NCI-H2196 (cell line): Measurements from ENCODE around the gene BANP.
"Not testable (repeated sequence)": the region's sequence is repeated elsewhere in the genome, so short reads cannot be mapped to it uniquely, and the experiment has no call there.

ENCODE experiments used
- DNase-seq: peaks from one replicate; lab custom pipeline; 2025; ENCODE audit not compliant: unreplicated experiment; lab: John Stamatoyannopoulos, UW

Gene BANP

DNA sequence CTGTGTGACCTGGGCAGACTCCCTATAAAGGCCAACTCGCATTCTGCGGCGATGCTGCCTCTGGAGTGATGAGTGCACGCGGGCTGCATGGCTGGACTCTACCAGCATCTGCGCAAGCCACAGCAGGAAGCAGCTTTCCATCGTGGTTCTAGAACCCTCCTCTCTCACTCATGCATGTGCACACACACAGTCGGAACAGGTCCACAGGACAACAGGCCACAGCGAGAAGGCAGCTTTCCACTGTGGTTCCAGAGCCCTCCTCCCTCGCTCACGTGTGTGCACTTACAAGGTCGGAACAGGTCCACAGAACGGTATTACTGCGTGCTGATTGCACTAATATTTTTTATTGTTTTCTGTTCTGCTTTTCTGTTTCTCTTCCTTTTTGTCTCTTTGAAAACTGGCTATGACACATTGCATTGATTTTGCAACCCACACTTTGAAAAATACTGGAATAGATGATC, 92.9 kb downstream of the BANP start:
- DNase-seq: not testable (repeated sequence)

DNA sequence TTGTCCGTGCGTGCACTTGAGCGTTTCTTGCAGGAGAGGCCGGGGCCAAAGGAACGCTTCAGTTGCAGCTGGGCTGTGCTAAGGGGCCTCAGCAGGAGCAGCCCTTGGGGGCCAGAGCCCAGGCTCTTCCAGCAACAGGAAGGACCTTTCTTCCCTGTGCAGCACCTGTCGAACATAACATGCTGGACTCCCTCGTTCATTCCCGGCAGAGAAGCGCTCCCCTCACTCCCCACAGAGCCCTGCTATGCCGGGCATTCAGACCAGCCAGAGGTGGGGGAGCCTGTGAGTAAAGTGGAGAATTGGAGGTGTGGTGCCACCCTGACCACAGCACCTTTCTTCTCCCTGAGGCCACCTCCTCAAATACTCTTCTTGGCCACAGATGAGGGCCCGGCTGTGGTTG, 94.1 kb downstream of the BANP start:
- not testable (repeated sequence) for DNase-seq

DNA sequence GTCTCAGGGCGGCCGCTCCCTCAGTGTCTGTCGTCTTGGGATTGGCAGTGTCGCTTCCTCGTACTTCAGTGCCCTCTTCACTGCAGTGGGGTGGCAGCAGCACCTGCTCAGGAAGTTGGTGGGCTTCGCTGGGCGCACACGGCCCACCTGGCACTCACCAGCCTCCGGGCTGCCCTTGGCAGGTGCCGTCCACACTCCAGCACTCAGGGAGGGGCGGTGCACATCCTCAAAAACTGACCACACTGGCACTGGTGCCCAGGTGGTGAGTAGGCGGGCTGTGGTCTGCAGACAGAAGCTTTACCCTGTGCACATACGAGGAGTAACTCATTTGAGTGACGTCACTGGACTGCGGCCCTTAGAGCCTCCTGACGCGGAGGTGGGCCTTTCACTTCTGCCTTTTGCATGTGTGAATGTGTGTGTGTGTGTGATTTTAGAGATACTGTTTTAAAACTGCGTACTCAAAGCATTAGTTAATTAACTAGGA, 94.6 kb downstream of the BANP start:
- DNase-seq: no peak

DNA sequence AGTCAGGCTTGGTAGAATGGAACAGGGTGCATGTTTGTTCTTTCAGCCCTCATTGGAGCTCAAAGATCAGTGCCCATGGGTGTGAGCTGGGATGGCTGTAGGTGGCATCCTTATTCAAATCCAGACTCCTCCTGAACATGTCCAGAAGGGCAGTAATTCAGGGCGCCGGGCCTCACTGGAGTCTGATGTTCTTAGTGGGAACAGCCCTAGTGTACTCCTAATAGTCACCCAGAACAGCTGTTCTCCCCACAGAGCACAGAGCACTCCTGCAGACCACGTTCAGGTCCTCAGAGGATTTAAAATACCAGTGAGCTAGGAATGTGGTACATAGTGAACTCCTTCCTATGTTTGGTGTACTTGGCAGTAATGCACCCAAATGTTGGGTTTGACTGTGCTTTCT, 96.2 kb downstream of the BANP start:
- DNase-seq: no peak

DNA sequence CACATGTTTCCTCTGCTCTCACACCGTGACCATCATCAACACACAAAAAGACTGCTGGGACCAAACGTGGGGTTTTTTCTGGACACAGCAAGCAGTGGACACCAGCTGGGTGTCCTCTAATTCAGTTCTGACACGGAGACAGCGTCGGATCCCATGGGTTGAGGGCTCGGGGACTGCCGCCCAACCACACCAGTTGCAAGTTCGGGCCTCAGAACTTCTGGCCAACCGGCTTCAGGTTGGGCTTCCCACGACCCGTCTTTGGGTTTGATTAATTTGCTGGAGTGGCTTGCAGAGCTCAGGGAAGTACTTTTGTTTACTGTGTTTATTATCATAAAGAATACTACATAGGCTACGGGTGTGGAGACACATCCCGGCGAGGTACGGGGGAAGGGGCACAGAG, 97.8 kb downstream of the BANP start:
- no peak for DNase-seq

DNA sequence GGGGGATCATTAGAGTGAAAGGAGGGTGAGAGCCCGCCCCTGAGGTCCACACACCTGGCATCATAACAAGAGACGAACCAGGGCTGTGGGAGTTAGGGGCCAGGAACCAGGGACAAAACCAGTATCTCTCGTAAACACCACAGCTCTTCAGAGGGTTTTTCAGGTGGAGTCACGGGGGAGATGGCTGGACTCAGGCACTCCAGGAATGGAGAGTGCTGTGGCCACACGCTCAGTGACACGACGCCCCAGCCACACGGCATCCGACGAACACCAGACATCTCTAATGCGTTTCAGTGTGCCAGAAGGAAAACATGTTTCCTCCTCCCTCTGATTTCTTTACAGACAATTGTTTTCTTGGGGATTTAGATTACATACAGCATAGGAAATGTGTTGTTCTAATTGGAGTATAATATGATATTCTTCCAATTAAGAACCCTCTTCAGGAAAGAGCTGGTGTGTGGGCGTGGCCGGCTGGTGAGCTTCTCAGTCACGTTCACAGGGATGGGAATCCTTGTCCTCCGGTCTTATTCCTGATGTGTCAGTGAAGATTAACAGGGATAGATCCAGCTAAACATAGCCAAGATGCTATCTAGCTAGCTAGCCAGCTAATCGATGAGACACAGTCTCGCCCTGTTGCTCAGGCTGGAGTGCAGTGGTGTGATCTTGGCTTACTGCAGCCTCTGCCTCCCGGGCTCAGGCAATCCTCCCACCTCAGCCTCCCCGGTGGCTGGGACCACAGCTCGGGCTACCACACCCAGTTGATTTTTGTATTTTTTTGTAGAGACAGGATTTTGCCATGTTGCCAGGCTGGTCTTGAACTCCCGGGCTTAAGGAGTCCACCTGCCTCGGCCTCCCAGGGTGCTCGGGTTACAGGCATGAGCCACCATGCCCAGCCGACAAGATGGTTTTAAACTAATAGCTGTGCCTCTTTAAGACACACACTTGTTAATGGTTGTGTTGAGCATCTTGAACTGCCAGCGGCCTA, 98.6 kb downstream of the BANP start:
- DNase-seq: no peak

DNA sequence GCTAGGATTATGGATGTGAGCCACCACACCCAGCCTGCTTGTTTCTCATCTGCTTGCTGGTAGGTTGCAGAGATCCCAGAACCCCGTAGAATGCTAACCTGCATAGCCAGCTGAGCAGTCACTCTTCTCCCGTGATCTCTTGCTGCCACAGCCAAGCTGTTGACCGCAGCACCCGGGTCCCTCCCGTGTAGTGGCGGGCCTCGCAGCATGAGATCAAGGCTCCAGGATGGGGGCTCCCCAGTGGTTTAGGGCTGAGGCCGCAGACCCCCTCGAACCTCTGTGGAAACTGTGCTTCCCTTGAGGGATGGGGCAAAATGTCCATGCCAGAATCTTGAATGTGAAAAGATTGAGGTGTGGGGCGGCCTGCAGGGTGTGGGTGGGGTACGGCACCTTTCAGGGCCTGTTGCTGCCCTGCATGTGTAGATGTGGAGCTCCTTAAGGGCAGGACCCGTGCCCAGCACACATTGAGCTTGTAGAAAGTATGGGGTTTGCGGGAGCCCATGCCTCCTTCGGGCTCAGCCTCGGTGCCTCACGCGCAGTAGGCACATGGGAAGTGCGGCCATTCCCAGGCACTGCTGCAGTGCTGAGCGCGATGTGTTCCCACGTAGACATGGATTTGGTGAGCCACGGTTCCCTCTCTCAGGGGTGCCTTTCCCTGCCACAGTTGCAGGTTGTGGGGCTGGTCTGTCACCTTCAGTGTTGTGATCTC, 99.9 kb downstream of the BANP start:
- no peak for DNase-seq

DNA sequence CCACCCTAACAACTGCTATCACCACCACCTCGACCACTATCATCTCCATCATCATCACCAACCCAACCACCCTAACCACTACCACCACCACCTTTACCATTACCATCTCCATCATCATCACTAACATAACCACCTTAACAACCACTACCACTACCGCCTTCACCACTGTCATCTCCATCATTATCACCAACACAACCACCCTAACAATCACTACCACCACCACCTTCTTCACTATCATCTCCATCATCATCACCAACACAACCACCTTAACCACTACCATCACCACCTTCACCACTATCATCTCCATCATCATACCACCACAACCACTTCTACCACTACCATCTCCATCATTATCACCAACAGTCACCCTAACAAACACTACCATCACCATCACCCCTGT, 101.4 kb downstream of the BANP start:
- DNase-seq: no peak

DNA sequence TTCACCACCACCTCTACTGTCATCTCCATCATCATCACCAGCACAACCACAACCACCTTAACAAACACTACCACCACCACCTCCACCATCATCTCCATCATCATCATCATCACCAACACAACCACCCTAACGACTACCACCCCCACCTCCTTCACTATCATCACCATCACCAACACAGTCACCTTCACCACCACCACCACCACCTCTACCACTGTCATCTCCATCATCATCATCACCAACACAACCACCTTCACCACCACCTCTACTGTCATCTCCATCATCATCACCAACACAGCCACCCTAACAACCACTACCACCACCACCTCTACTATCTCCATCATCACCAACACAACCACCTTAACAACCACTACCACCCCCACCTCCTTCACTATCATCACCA, 102.2 kb downstream of the BANP start:
- not testable (repeated sequence) for DNase-seq

DNA sequence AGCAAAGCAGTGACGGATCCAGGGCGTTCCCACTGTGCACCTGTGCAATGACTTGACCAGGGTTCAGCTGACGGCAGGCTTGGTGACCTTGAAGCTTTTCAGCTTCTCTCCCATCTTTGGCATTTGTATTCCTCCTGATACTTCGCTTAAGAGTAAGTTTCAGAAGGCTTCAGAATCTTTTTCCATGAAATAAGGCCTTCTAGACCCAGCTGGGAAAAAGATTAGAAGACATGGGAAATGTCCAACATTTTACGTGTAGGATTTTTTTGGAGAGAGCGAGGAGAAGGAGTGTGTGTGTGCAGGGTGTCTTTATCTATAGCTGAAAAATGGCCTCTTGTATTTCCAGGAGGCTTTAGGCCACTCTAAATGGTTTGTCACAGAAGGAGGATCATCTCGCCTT, 104.1 kb downstream of the BANP start:
- DNase-seq: no peak

DNA sequence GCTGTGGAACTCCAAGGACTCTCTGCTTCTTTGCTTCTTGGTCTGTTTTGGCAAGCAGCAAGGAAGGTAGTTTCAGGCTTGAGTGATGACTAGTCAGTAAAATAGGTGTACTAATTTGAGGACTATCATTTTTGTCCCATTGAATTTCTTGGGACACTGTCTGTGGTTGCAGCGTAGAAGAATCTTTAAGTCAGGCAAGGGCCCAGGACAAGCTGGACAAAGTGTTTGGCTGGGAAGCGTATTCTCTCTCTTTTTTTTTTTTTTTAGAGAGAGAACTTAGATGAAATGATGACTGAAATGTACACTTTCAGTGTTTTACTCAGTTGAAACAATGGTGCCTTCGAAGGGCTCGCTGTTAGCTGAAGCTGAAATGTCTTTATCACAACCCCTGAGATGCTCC, 105.0 kb downstream of the BANP start:
- DNase-seq: no peak

DNA sequence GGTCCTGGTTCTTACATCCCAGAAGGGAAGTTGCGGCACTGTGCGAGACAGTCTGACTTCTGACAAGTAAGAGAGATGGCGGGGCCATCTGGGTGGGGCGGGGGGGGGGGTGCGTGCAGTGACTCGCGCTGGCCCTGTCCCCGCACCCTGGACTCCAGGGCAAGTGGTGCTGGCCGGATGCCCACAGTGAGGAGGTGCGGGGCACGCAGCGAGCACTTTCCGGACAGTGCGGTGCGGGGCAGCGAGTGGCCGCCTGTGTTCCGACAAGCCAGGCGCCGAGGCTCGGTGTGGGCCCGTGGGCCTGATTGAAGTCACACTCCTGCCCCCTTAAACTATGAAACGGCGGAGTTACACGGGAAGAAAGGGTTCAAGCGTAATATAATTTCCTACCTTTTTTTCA, 106.4 kb downstream of the BANP start:
- no peak for DNase-seq

DNA sequence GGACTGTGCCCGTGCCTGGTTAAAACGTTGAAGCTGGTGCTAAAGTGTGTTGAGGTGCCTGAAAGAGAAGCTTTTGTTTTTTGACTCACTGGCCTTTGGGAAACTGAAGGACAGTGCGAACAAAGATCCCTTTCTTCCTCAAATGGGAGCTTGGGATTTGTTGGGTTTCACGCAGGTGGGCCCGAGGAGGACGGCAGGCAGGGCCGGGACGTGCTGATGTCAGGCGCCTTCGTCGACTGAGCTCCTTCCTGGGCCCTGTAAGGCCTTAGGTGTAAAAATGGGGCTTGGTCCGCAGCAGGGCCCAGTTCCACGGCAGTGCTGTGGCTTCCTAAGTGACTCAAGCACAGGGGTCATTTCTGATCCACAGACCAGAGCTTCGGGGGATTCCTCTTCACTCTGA, 106.9 kb downstream of the BANP start:
- no peak for DNase-seq

DNA sequence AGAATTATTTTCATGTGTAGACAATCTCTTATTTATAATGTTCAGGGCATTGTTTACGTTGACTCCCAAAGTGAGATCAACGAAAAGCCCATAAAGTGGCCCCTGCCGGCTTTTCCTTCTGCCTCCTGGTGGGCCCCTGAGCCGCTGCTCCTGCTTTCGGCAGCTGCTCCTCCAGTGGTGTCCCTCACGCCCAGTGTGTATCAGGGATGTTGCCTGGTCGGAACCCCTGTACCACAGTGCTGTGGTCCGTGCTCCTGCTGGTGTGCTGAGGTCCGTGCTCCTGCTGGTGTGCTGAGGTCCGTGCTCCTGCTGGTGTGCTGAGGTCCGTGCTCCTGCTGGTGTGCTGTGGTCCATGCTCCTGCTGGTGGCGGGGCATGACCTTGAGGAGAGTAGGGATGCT, 107.6 kb downstream of the BANP start:
- no peak for DNase-seq

DNA sequence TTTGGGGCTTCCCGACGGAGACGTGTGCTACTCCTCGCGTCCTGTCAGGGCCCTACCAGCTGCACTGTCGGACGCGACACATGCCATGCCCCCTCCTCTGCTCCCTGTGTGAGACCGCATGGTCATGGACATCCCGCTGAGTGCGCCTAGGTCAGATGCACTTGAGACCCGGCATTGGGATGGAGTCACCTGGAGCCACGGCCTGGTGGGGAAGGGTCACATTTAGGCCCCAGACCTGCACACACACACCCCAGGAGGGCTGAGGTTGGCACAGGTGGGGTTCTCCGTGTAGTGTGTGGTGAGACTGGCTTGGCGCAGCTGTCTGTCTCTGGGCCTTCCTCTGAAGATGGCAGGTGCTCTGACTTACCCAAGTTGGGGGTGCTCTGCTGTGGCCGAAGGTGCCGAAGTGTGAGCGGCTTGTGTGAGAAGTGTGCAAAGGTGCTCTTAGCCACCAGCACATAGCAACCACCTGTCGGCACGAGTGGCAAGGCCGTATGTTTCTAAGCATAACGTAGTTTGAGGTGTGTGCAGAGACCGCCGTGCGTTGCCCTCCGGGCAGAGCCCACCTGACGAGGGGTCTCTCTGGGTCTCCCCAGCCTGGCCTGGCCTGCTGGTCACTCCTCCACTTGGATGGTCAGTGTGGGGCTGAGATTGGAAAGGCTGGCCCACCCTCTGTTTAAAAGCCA, 108.6 kb downstream of the BANP start:
- no peak for DNase-seq

DNA sequence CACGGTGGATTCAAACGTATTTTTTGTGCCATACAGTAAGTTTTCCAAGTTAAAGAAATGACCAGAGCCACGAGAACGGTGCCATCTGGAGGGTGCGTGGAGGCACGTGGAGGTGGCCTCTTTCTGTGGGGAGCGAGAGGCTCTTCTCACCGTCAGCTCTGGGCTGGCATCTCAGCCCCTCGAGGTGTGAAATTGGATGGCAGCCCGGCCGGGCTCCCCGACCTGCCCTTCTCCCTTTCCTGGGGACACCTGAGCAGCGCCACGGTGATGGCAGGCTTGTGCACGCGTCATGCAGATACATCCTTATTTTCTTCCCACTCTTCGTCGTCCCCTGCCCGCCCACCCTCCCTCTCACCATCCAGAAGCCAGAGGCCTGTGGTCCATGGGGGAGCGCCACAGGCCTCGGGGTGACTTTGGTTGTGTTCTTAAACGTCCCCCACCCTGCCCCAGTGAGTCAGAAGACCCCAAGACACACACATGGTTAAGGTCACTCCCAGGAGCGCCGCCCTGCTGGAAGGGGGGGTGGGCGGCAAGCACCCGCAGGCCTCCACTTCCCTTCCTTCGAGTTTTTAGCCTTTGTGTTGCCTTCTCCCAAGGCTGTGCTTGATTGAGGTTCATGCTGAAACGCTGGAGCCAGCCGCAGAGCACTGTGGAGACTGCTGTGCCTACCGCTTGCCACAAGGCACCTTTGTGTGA, 109.4 kb downstream of the BANP start:
- no peak for DNase-seq

DNA sequence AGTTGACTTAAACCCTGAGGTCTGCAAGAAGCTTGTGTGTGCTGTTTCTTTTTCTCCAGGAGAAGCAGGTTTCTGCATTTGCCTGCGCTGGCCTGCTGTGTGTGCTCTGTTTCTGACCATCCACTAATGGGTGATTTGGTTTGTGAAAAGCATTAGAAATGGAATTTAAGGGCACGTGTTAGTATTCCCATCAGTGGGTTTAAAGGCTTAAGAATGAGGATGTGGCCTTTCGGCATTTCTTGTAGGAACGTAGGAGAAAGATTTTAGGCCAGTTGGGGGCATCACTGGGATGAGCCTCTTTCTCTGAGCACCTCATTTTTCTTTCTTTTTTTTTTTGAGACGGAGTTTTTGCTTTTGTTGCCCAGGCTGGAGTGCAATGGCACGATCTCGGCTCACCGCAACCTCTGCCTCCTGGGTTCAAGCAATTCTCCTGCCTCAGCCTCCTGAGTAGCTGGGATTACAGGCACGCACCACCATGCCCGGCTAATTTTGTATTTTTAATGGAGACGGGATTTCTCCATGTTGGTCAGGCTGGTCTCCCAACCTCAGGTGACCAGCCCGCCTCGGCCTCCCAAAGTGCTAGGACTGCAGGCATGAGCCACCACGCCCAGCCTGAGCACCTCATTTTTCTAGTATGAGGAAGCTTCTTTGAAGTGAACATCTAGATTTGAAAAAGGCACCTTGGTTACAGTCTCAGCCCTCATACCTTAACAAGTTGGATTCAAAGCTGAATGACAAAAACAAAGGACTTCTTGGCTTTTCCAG, 110.3 kb downstream of the BANP start:
- DNase-seq: no peak

DNA sequence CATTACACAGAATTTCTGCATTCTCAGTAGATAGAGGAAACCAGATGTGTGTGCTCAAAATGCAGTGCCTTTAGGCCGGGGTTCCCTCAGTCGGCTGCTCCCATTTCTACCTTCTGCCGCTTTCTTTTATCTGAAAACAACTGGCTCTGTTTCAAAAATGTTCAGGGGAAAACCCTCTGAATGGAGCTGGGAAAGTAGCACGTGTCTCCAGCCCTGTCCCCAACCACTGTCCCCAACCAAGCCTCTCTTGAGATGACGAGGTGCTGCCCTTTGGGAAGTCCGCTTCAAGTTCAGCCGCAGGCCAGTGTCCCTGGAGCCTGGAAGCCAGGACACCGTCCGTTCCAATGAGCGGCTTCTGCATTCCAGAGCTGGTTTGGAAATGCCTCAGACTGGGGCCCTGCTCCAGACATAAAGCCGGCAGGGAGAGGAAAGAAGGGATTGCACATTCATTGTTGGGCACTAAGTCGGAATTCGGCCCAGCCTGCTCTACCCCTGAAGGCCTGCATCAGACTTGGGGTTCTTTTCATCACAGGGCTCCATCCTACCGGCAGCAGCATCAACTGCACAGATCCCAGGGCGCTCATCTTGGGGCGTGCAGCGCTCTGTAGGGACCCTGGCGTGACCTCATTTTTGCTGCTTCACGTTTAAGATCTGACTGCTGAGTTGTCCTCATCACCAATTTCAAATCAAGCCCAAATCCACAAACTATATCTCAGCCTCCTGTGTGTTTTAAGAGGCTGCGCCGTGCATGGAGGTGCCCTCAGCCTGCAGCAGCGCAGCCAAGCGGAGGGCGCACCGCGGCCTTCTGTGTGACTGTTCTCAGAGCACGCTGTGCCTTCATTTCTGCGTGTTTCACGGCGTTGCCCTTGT, 111.3 kb downstream of the BANP start:
- DNase-seq: no peak

DNA sequence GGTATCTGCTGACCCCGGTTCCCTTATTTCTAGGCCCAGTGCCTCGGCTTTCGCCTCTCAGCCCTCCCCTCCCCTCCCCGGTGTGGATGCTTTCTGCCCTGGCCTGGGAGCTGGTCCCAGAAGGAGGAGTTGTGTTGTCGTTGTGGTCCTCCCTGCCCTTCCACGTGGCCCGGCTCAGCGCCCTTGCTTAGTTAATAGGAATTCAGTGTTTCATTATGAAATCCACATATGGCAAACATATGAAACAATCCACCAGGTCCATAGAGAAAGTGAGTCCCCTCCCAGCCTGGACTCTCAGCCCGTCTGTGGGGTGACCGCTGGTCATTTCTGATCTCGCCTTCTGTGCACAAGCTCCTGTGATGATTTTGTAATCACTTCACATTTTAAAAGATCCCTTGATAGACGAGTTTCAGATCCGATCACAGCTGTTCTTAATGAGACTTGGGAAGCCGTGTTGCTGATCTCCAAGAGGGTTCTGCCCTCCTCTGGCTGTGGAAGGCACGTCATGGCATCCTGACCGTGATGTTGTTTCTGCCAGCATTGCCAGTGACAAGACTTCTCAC, 112.1 kb downstream of the BANP start:
- no peak for DNase-seq
